ENCODE results near the gene GOLGA5. TPM values are rescaled to one million over a fixed set of nuclear protein-coding genes. Genes with fewer than 3 reads are reported as not detected.
"Not testable (repeated sequence)": the region's sequence is repeated elsewhere in the genome, so short reads cannot be mapped to it uniquely, and the experiment has no call there.

The GOLGA5 gene
- total RNA-seq, 3 donors from 2014 or later = 41.4 to 52.1 (median 49.8) TPM

DNA sequence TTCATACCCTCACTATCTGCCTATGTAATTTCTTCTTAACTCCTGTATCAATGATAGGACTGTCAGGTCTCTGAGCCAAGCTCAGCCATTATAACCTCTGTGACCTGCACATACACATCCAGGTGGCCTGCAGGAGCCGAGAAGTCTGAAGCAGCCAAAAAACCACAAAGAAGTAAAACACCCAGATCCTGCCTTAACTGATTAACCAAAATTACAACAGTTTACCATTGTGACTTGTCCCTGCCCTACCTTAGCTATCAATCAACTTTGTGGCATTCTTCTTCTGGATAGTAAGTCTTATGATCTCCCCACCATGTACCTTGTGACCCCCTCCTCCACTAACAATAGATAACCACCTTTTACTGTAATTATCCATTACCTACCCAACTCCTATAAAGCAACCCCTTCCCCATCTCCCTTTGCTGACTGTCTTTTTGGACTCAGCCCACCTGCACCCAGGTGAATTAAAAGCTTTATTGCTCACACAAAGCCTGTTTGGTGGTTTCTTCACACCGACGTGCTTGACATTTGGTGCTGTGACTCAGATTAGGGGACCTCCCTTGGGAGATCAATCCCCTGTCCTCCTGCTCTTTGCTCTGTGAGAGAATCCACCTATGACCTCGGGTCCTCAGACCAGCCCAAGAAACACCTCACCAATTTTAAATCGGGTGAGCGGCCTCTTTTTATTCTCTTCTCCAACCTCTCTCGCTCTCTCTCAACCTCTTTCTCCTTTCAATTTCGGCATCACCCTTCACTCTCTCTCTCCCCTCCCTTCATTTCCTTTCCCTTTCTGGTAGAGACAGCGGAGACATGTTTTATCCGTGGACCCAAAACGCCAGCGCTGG lies 34.2 kb upstream of the GOLGA5 start:
- intact Hi-C loops (cut with DNase I; ENCODE audit: low total_unique reads) = no loop called here
- no peak for DNase-seq (ENCODE audit: low spot score in 2 of 2)
- Histone ChIP-seq H3K27me3 (no peaks in the 10 kb centered on the region), H3K4me3 (no peak overlapping the region), H3K4me1 (no peaks in the 10 kb centered on the region), H3K9me3 (no peaks in the 10 kb centered on the region), H3K36me3 (no peaks in the 10 kb centered on the region), H3K27ac (no peak overlapping the region)
- TF ChIP-seq POLR2A (IDR thresholded peaks at IDR 0.05) = no peak
- TF ChIP-seq POLR2AphosphoS5 (IDR thresholded peaks at IDR 0.05) = no peak
- TF ChIP-seq, protein P1, sequence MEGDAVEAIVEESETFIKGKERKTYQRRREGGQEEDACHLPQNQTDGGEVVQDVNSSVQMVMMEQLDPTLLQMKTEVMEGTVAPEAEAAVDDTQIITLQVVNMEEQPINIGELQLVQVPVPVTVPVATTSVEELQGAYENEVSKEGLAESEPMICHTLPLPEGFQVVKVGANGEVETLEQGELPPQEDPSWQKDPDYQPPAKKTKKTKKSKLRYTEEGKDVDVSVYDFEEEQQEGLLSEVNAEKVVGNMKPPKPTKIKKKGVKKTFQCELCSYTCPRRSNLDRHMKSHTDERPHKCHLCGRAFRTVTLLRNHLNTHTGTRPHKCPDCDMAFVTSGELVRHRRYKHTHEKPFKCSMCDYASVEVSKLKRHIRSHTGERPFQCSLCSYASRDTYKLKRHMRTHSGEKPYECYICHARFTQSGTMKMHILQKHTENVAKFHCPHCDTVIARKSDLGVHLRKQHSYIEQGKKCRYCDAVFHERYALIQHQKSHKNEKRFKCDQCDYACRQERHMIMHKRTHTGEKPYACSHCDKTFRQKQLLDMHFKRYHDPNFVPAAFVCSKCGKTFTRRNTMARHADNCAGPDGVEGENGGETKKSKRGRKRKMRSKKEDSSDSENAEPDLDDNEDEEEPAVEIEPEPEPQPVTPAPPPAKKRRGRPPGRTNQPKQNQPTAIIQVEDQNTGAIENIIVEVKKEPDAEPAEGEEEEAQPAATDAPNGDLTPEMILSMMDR (IDR thresholded peaks at IDR 0.05) = no peak

DNA sequence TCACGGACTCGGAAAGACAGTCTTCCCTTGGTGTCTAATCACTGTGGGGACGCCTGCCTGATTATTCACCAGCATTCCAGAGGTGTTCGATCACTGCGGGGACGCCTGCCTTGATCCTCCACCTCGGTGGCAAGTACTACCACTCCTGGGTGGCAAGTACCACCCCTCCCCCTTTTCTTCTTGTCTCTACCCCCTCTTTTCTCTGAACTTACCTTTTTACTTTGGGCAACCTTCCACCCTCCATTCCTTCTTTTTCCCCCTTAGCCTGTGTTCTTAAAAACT lies 33.6 kb upstream of the GOLGA5 start:
- intact Hi-C loops (cut with DNase I; ENCODE audit: low total_unique reads) = no loop called here
- no peaks in the 10 kb centered on the region for H3K36me3 ChIP-seq
- H3K27ac ChIP-seq = no peak overlapping the region
- no peaks in the 10 kb centered on the region for H3K4me1 ChIP-seq
- no peaks in the 10 kb centered on the region for H3K27me3 ChIP-seq
- H3K9me3 ChIP-seq = no peaks in the 10 kb centered on the region
- TF ChIP-seq, protein P1 (IDR thresholded peaks at IDR 0.05) = no peak
- no peak for TF ChIP-seq POLR2AphosphoS5 (IDR thresholded peaks at IDR 0.05)
- TF ChIP-seq POLR2A (IDR thresholded peaks at IDR 0.05) = no peak
- no peak overlapping the region for H3K4me3 ChIP-seq
- DNase-seq (ENCODE audit: low spot score in 2 of 2) = no peak

DNA sequence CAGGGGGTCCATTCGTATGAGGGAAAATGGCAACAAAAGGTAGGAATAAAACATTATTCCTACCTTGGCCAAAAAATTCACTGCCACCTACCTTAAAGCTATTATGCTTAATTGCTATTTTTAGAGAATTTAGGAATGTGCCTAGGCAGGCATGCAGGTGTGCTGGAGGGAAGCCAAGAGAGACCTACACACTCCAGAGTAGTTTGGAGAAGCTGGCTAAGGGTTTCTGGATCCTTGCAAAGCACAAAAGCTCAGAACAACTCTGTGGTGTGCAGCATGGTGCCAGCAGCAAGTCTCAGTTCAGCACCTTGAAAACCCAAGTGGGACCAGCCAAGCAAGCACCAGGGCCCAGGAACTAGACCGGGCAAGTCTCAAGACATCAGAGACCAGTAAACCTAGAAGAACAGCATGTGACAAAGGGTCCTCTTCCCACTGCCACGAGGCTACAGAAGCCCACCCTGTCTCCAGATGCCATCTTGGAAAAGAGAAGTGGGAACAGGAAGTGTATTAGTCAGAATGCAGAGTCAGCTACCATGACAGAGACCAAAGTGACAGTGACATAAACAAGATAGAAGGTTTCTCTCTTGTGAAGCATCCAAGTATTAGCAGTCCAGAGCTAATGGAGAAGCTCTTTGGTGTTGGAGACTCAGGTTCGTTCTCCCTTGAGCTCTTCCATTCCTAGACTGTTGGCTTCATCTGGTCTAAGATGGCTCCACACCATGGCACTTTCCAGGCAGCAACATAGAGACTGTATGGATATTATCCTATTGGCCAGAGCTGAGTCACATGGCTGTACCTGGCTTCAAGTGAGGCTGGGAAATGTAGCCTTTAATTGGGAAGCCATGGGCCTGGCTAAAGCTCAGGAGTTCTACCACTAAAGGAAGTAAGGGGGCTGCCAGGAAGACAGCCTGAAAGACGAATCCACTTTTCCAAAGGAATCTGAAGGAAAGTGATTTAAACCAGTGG lies 30.2 kb upstream of the GOLGA5 start:
- H3K9me3 ChIP-seq; H3K36me3 ChIP-seq; intact Hi-C loops (cut with DNase I; ENCODE audit: low total_unique reads); DNase-seq (ENCODE audit: low spot score in 2 of 2); H3K27ac ChIP-seq; H3K4me1 ChIP-seq; H3K4me3 ChIP-seq; H3K27me3 ChIP-seq: not testable (repeated sequence)

DNA sequence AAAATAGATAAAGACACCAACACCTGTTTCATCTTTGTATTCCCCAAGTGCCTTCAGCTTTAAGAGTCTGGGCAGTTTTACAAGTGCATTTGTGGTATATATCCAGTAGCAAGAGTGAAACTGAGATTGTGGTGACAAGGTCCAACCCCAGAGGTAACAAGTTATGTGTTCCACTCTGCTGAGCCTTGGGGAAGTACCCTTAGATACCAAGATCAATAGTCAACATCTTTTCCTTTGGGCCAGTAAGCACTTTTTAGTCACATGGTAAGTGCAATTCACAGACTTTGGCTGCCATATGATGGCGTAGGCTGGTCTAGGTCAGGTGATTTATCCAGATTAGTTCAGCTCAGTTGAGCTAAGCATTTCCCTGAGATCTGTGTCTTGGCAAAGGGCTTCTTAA lies 25.9 kb upstream of the GOLGA5 start:
- H3K27me3 ChIP-seq; intact Hi-C loops (cut with DNase I; ENCODE audit: low total_unique reads); H3K9me3 ChIP-seq; H3K4me1 ChIP-seq; DNase-seq (ENCODE audit: low spot score in 2 of 2); H3K4me3 ChIP-seq; H3K36me3 ChIP-seq: not testable (repeated sequence)
- peak overlapping the region in 1 of 2 donors; percentile 9 for H3K27ac ChIP-seq

DNA sequence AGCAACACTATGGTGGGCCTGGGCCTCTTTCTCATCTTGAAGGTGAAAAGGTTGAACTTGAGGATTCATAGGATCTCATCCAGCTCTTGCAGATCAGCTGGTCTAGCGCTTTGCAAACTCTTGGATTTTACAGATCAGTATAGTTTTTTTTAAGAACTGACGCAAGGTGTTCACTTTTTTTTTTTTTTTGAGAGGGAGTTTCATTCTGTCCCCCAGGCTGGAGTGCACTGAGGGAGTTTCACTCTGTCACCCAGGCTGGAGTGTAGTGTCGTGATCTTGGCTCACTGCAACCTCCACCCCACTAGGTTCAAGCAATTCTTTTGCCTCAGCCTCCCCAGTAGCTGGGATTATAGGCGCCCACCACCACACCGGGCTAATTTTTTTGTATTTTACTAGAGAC lies 25.3 kb upstream of the GOLGA5 start:
- intact Hi-C loops (cut with DNase I; ENCODE audit: low total_unique reads) = no loop called here
- Histone ChIP-seq H3K27ac (peak overlapping the region in 1 of 2 donors; percentile 9), H3K4me1 (no peaks in the 10 kb centered on the region), H3K9me3 (no peaks in the 10 kb centered on the region), H3K27me3 (no peaks in the 10 kb centered on the region), H3K4me3 (no peak overlapping the region), H3K36me3 (no peaks in the 10 kb centered on the region)
- TF ChIP-seq POLR2A (IDR thresholded peaks at IDR 0.05) (no peak), POLR2AphosphoS5 (IDR thresholded peaks at IDR 0.05) (no peak)
- TF ChIP-seq, protein P1 (IDR thresholded peaks at IDR 0.05) = no peak
- DNase-seq (ENCODE audit: low spot score in 2 of 2) = no peak

DNA sequence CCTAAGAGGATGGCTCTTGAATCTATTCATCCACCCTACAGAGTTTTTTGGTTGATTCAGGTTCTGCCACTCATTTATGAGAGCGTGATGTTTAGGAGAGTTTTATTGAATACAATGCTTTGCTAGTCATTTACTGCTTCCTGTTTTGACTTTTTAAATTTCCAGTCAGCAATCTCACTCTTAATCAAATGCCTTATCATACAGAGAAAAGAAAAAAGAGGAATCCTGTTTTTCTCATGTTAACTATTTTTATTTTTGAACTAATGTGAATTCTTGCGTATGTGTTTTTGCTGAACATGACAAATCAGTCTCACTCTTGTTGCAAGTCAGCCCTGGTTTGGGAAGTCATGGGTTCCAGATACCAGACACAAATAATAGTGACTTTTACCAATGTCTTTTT lies 23.6 kb upstream of the GOLGA5 start:
- intact Hi-C loops (cut with DNase I; ENCODE audit: low total_unique reads) = no loop called here
- Histone ChIP-seq H3K4me3 (no peak overlapping the region), H3K36me3 (no peaks in the 10 kb centered on the region), H3K27me3 (no peaks in the 10 kb centered on the region), H3K27ac (no peak overlapping the region), H3K9me3 (no peaks in the 10 kb centered on the region), H3K4me1 (no peaks in the 10 kb centered on the region)
- TF ChIP-seq, protein P1 (IDR thresholded peaks at IDR 0.05) = no peak
- TF ChIP-seq POLR2AphosphoS5 (IDR thresholded peaks at IDR 0.05) (no peak), POLR2A (IDR thresholded peaks at IDR 0.05) (no peak)
- no peak for DNase-seq (ENCODE audit: low spot score in 2 of 2)
